HG02571 (cell line): ENCODE measurements around the gene ZRSR2.
"Not testable (repeated sequence)": the region's sequence is repeated elsewhere in the genome, so short reads cannot be mapped to it uniquely, and the experiment has no call there.

Experiments
- ATAC-seq: cut with Tn5 transposase; IDR thresholded peaks from one replicate; pipeline ENCODE4 v1.9.1; 2021; ENCODE audit warnings: mild to moderate bottlenecking, moderate library complexity; ENCODE audit not compliant: unreplicated experiment

The ZRSR2 gene

GRCh38 chrX:15797707-15798106 is 7.4 kb downstream of the ZRSR2 start:
- no peak for ATAC-seq

DNA sequence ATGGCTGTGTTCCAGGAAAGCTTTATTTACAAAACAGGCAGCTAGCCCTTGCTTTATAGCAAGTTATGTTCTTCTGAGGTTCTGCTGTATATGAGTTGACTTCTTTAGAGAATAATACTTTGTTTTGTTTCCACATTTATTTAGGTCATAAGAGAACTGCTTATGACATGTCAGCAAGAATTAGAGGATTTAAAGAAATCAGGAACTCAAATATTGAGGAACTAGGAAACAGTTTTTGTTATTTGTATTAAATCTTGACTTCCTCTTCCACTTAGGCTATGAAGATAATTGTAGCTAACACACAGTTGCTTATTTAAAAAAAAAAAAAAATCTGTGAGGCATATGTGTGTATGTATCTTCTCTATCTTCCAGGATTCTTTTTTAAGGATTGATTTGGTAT is 14.3 kb downstream of the ZRSR2 start:
- no peak for ATAC-seq

GRCh38 chrX:15808254-15808653 is 18.0 kb downstream of the ZRSR2 start:
- no peak for ATAC-seq

DNA sequence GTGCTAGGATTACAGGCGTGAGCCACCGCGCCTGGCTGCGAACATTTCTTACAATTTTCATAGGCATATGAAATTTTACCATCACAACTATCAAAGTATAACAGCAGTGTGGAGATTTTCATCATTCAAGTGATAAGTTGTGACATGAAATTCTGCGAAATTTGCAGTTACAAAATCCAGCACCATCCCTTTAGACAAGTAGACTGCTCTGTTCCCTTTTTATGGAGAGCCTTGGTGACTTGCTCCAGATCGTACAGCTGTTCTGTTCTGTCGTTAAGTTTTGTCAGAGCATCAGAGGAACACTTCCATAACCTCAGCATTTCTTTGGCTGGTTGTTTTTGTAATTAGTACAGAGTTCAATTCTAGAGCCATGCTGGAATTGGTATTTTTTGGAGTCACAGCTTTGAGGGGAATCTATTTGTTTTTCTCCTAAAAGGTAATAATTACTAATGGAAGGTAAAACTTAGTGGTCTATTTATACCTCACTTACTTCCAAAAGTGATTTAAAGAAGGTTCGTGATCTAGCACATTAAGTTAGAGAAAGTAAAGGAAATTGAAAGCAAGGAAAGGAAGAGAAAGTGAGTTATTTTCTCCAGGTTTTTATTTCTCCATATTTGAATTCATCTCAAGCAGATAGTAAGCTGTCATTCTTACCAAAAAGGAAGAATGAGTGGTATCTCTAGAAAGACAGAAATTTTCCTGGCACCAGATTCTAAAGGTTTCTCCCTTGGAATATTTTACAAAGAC is 22.1 kb downstream of the ZRSR2 start:
- ATAC-seq = no peak

GRCh38 chrX:15813416-15813815 is 23.1 kb downstream of the ZRSR2 start:
- ATAC-seq = no peak

DNA sequence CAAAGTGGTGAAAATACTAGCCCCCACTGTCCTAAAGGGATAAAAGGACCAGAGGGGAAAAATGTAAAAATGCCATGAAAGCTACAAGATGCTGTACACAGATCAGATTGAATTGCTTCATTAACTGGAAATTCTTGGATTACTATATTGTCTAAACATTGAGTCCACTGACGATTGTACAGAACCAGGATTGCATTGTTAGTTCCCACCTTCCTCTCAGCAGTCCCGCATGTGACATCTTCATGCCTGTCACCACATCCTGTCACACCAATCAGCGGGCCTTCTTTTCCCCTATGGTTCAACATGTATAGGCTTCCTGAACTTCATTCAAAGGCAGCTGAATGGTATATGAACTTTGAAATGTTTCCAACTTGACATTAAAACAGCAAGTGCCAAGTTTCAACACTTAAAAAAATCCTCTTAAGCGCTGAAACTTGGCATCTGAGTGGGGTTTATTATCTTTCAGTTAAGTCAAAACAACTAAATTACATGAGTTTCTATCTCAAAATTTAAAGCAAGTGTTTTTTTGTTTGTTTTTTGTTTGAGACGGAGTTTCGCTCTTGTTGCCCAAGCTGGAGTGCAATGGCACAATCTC is 24.6 kb downstream of the ZRSR2 start:
- no peak for ATAC-seq

DNA sequence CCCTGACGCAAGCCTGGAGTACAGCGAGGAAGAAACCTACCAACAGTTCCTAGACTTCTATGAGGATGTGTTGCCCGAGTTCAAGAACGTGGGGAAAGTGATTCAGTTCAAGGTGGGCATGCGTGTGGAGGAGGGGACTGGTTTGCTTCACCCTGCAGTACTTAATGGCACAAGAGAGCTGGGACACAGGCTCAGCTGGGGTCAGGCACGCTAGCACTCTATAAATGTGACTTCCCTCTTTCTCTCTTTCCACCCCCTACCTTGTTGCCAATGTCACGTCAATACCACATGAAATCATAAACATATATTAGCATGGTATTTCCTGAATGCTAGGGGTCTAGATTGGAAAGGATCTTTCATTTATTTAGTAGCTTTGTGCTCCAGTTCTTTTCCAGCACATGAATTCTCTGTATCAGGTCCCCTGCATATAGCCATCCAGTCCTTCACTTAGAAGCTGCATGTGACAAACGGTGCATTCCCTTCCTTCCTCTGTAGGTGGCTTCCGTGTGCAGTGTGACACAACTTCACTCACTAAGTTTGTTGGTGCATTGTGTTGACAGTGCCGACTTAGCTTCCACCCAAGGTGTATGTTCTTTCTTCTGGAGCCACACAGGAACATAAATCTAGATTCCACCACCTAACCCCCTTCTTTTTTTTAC is 25.6 kb downstream of the ZRSR2 start:
- ATAC-seq = peak; percentile 83

DNA sequence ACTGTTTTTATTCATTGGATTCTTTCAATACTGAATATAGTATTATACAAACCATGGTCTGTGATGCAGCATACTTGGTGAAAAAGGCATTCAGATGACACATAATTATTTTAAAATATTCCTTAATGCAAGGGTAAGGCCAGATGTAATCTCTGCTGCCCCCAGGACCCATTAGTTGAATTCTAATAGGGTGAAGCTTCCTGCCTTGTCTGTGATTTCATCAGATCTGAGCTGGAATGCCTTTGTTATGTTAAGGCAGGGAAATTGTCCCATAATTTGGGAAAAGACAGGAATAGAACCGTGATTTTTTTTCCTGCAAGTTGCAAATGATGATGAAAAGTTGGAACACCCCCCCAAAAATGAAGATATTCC is 26.1 kb downstream of the ZRSR2 start:
- peak; percentile 23 for ATAC-seq

DNA sequence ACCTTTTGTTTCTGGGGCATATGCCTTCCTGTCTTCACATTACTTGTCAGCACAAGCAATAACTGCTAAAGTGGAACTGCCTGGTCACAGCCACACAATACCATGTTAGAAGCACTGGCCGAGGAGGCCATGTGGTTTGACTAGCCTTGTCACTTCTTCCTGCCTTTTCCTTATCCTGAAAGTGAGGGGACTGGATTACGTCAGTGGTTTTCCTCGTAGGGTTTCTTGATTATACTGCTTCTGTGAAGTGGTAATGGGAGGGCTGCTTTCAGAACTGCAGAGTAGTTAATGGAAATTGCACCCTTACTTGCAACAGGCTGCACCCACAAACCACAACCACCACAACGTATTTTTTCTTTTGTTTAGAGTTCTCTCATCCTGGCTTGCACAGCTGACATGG is 26.6 kb downstream of the ZRSR2 start:
- no peak for ATAC-seq

DNA sequence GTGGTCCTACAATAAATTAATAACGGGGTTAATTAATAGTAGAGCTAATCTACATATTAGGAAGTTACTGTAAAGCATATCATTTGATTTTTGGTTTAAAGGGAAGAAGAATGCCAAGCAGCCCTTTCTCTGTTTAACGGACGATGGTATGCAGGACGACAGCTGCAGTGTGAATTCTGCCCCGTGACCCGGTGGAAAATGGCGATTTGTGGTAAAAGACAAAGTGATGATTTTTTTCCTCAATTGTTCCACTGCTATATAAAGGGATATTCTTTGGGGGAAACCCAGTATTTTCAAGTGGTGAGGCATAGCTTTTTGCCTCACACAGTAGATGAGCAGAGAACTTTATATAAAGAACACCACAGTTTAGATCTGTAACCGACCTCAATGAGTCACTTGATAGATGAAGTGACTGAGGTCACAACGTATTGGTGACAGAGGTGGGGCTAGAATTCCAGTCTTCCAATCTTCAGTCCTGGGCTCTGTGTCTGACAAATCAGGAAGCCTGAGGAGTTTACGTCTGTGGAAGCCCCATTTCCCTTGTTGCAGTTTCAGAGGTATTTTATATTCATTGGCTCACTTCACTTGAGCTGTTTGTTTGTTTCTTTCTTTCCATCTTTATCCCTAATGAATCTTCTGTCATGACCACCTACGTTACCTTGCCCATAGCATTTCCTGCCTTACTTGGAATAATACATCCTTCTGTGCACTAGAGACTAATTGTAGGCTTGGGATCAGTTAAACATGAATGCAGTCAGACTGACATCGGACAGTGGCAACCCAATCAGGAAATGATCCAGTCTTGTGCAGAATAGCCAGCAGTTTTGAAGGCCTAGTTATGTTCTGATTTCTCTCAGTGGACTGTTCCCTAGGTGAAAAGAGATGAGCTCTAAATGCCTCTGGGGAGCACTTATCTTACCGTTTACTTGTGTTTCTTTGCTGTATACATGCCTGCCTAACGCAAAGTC is 30.1 kb downstream of the ZRSR2 start:
- no peak for ATAC-seq

- no peak for ATAC-seq
These were observed 32.6 kb downstream of the ZRSR2 start for GRCh38 chrX:15822922-15823321.

GRCh38 chrX:15825936-15826335 is 35.7 kb downstream of the ZRSR2 start:
- no peak for ATAC-seq

- no peak for ATAC-seq
These were observed 38.9 kb downstream of the ZRSR2 start for GRCh38 chrX:15829217-15829616.

- ATAC-seq = not testable (repeated sequence)
These were observed 41.1 kb downstream of the ZRSR2 start for GRCh38 chrX:15831347-15831746.

GRCh38 chrX:15834053-15834452 is 43.8 kb downstream of the ZRSR2 start:
- ATAC-seq = no peak

DNA sequence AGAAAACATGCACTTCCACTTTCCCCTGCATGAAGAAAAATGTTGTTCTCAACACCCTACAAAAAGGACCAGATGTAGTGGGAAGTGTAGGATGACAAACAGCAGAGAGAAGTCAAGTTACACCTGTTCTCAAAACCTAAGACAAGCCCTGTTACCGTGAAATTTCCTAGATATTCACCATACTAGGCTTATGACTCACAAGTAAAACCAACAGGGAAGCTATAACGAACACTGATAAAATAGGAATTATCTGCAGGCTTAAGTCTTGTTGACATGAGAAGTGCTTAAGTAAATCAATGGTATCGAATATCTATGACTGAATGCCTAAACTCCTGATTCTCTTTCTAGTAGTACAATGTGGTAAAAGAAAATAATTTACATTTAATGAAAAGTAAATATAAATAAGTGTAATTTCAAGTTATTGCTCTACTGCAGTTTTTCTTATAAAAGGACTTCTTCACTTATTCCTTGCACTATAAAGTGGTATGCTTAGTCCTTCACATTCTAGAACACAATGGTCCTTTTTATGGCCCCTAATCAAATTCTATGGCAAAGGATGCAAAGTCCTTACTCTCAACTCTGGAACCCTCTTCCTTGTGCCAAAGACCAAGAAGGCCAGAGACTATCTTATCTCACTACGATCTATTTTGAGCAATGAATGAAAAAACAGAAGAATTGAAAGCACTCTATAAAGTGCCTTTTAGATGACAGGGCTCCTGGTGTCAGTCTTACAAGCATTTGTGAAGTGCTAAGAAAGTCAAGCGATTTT is 44.7 kb downstream of the ZRSR2 start:
- ATAC-seq = no peak

GRCh38 chrX:15838017-15838416 is 47.7 kb downstream of the ZRSR2 start:
- ATAC-seq = no peak

DNA sequence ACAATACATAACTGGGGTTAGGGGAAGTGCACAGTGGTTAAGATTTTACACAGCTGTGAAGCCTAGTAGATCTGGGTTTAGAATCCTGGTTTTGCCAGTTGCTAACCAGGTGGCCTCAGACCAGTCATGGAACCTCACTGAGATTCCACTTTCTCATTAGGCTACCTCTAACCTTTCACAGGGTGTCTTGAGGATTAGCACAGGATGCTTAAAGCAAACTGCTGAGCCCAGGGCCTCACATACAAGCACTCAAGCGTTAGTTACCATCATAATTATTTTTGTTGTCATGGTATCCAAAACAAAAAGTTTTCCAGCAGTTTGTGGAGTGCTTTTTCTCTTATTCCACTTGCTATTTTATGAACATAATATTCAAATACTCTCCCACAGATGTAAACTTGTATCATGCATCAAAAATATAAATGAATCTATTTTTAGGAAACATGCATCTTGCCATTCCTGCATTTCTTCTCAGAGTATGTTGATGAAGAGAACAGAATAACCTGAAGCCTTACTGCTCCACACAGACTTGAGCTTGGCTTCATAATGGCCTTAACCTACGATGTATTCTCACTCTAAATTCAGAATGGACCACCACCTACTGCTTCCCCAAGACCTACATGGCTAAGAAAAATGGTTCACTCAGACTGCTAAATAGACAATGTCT is 51.7 kb downstream of the ZRSR2 start:
- no peak for ATAC-seq

GRCh38 chrX:15843960-15844359 is 53.7 kb downstream of the ZRSR2 start:
- no peak for ATAC-seq

GRCh38 chrX:15848576-15848975 is 58.3 kb downstream of the ZRSR2 start:
- ATAC-seq = no peak
